Measurements from ENCODE around the gene DEF6.

Gene DEF6

GRCh38 chr6:35297601-35298481, at the start of gene DEF6:
Gene DEF6, plus strand, starts transcription at chr6:35297818. Its CDS starts 39 bp downstream, at chr6:35297857.
- in situ Hi-C loops (cut with HindIII; ENCODE audit: low sequenced_read_pairs), result no loop called here
- peak within 1 kb of the TSS; percentile 12 for H3K4me3 ChIP-seq (ENCODE audit: low read depth, low read length)
- DNase-seq (ENCODE audit: low read depth, low spot score), result peak; percentile 83
- peak; percentile 81 for TF ChIP-seq CTCF (IDR thresholded peaks at IDR 0.05; ENCODE audit: low read depth, low read length)

DNA sequence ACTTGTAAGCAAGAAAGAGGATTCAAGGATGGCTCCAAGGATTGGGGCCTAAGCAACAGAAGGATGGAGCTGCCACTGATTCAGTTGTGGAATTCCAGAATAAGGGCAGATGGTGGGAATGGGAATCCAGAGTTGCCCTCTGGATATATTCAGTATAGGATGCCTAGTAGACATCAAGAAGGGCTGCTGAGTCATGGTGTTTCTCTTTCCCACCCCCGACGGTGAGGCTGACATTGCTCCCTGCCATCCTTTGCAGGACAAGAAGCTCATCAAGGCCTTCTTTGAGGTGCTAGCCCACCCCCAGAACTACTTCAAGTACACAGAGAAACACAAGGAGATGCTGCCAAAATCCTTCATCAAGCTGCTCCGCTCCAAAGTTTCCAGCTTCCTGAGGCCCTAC, 49.3 kb upstream of the DEF6 start:
- no peak overlapping the region for H3K4me3 ChIP-seq (ENCODE audit: low read depth, low read length)
- no peak for TF ChIP-seq CTCF (IDR thresholded peaks at IDR 0.05; ENCODE audit: low read depth, low read length)
- peak; percentile 22 for DNase-seq (ENCODE audit: low read depth, low spot score)
- in situ Hi-C loops (cut with HindIII; ENCODE audit: low sequenced_read_pairs), result no loop called here

- in situ Hi-C loops (cut with HindIII; ENCODE audit: low sequenced_read_pairs), result no loop called here
- no peak overlapping the region for H3K4me3 ChIP-seq (ENCODE audit: low read depth, low read length)
- TF ChIP-seq CTCF (IDR thresholded peaks at IDR 0.05; ENCODE audit: low read depth, low read length), result no peak
- no peak for DNase-seq (ENCODE audit: low read depth, low spot score)
Observed at GRCh38 chr6:35248965-35249364, 48.7 kb upstream of the DEF6 start.

DNA sequence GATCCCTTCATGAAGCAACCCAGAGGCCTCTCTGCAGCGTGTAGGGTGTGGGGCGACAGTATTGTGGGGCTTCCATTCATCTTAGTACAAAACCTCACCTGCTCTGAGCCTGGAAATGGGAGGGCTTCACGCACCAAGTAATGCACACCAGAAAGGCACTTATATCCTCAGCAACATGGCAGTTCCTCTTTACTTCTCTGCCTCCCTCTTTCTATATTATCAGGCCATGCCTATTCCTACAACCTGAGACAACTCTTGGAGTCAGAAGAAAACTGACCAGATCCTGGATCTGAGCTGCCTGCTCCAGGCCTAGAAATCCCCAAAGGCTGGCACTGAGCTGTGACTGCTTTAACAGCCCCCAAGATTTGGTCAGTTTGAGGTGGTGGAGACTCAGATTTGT, 45.7 kb upstream of the DEF6 start:
- TF ChIP-seq CTCF (IDR thresholded peaks at IDR 0.05; ENCODE audit: low read depth, low read length), result no peak
- no peak for DNase-seq (ENCODE audit: low read depth, low spot score)
- in situ Hi-C loops (cut with HindIII; ENCODE audit: low sequenced_read_pairs), result no loop called here
- no peak overlapping the region for H3K4me3 ChIP-seq (ENCODE audit: low read depth, low read length)

DNA sequence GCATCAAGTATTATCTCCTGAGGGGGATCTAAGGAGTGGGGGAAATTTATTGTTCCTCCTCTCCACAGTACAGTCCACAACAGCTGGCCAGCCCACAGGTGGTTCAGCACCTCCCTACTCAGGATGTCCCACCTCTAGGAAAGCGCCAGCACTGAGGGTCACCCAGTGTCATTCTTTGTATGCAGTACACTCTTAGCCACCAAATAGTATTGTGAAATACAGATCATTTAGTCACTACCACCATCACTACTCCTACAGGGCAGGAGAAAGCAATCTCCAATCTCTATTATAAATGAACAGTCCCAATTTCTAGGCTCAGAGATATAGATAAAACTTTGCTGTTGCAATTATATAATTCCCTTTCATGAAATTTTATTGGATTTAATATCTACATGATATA, 44.4 kb upstream of the DEF6 start:
- DNase-seq (ENCODE audit: low read depth, low spot score), result no peak
- no peak for TF ChIP-seq CTCF (IDR thresholded peaks at IDR 0.05; ENCODE audit: low read depth, low read length)
- no peak overlapping the region for H3K4me3 ChIP-seq (ENCODE audit: low read depth, low read length)
- in situ Hi-C loops (cut with HindIII; ENCODE audit: low sequenced_read_pairs), result no loop called here

DNA sequence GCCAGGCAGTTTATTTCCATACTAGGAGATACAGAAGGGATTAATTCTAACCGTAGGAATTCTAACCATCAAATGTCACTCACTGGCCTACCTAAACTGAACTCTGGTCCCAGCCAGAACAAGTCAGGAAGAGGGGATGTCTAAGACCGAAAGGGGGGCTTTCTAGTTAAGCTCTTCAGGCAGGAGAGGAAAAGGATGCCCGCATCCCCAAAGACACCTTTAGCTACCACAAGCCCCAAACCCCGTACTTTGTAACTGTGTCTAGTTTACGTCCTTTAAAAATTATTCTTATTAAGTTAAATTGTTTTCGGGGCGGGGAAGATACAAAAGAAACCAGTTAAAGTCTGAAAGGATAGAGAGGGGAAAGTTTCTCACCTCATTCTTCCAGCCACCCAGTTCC, 39.3 kb upstream of the DEF6 start:
- H3K4me3 ChIP-seq (ENCODE audit: low read depth, low read length), result peak overlapping the region; percentile 93
- no peak for TF ChIP-seq CTCF (IDR thresholded peaks at IDR 0.05; ENCODE audit: low read depth, low read length)
- in situ Hi-C loops (cut with HindIII; ENCODE audit: low sequenced_read_pairs), result no loop called here
- DNase-seq (ENCODE audit: low read depth, low spot score), result no peak
